GM21447 (cell line): ENCODE results near the gene PSMD2.

Experiments
- ATAC-seq: cut with Tn5 transposase; IDR thresholded peaks from one replicate; pipeline ENCODE4 v1.9.1; 2021; ENCODE audit not compliant: unreplicated experiment

The PSMD2 gene

GRCh38 chr3:184277366-184277765 is 21.7 kb upstream of the PSMD2 start:
- ATAC-seq, result no peak

- no peak for ATAC-seq
Measured at GRCh38 chr3:184282941-184283340, 16.1 kb upstream of the PSMD2 start.

GRCh38 chr3:184283681-184284080 is 15.4 kb upstream of the PSMD2 start:
- ATAC-seq, result no peak

GRCh38 chr3:184284696-184285095 is 14.3 kb upstream of the PSMD2 start:
- ATAC-seq, result no peak

- no peak for ATAC-seq
Measured at GRCh38 chr3:184289426-184289938, 9.6 kb upstream of the PSMD2 start.

- ATAC-seq, result no peak
Measured at GRCh38 chr3:184290331-184290730, 8.7 kb upstream of the PSMD2 start.

- ATAC-seq, result no peak
Measured at GRCh38 chr3:184291044-184291737, 7.8 kb upstream of the PSMD2 start.

GRCh38 chr3:184291738-184292445 is 7.1 kb upstream of the PSMD2 start:
- ATAC-seq, result no peak

GRCh38 chr3:184295771-184296170 is 3.3 kb upstream of the PSMD2 start:
- ATAC-seq, result no peak

GRCh38 chr3:184296616-184297015 is 2.4 kb upstream of the PSMD2 start:
- no peak for ATAC-seq

- ATAC-seq, result peak; percentile 12
Measured at GRCh38 chr3:184299488-184300377, 692 bp downstream of the PSMD2 start.

GRCh38 chr3:184300378-184300720 is 1.3 kb downstream of the PSMD2 start:
- no peak for ATAC-seq

GRCh38 chr3:184305577-184305976 is 6.5 kb downstream of the PSMD2 start:
- no peak for ATAC-seq

- no peak for ATAC-seq
Measured at GRCh38 chr3:184306341-184306972, 7.4 kb downstream of the PSMD2 start.

- no peak for ATAC-seq
Measured at GRCh38 chr3:184307915-184308314, 8.9 kb downstream of the PSMD2 start.

GRCh38 chr3:184308744-184309143 is 9.7 kb downstream of the PSMD2 start:
- ATAC-seq, result no peak

GRCh38 chr3:184311633-184312032 is 12.6 kb downstream of the PSMD2 start:
- no peak for ATAC-seq

GRCh38 chr3:184314363-184314699 is 15.3 kb downstream of the PSMD2 start, which contains the start of gene EIF4G1:
TSS of gene EIF4G1 (plus strand) at chr3:184314606. CDS start at chr3:184315797, 1,191 bp downstream.
- peak; percentile 79 for ATAC-seq

- peak; percentile 32 for ATAC-seq
Measured at GRCh38 chr3:184314700-184315542, 15.9 kb downstream of the PSMD2 start.

- peak; percentile 15 for ATAC-seq
Measured at GRCh38 chr3:184315543-184315867, 16.5 kb downstream of the PSMD2 start.
